ENCODE results near the gene TAF7. TPM values are rescaled to one million over a fixed set of nuclear protein-coding genes. Genes with fewer than 3 reads are reported as not detected.
A peak's percentile ranks its signal among the peaks of the same experiment; 100 is the strongest.

The TAF7 gene
- 86.7 and 87.3 TPM in 2 replicates for total RNA-seq

GRCh38 chr5:141320225-141321169 is at the start of gene TAF7:
TSS of gene TAF7 (minus strand) at chr5:141320784. CDS start at chr5:141320044, 740 bp downstream.
- ChIA-PET CTCF (interaction anchor here (0.6 to 2.0 kb wide), 17 partner anchors 9 to 649 kb away, joined by 3 to 17 read pairs (median 4); partner anchors contain the start of genes PCDHGA1, PCDHGA10, PCDHGA12 and PCDHGB3), POLR2A (interaction anchor here (0.6 to 2.0 kb wide), 22 partner anchors 10 to 773 kb away, joined by 3 to 24 read pairs (median 4); partner anchors contain the start of genes DELE1, DIAPH1, EIF4EBP3 and FCHSD1)
- TF ChIP-seq, protein P1, sequence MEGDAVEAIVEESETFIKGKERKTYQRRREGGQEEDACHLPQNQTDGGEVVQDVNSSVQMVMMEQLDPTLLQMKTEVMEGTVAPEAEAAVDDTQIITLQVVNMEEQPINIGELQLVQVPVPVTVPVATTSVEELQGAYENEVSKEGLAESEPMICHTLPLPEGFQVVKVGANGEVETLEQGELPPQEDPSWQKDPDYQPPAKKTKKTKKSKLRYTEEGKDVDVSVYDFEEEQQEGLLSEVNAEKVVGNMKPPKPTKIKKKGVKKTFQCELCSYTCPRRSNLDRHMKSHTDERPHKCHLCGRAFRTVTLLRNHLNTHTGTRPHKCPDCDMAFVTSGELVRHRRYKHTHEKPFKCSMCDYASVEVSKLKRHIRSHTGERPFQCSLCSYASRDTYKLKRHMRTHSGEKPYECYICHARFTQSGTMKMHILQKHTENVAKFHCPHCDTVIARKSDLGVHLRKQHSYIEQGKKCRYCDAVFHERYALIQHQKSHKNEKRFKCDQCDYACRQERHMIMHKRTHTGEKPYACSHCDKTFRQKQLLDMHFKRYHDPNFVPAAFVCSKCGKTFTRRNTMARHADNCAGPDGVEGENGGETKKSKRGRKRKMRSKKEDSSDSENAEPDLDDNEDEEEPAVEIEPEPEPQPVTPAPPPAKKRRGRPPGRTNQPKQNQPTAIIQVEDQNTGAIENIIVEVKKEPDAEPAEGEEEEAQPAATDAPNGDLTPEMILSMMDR (IDR thresholded peaks at IDR 0.05) = peak; percentile 49
- Mint-ChIP-seq H3K27ac (peak within 1 kb of the TSS; percentile 99), H3K36me3 (ENCODE audit: low read depth) (peaks cover 52% of the 10 kb centered on the region), H3K4me3 (peak within 1 kb of the TSS; percentile 99), H3K9me3 (peaks cover 20% of the 10 kb centered on the region), H3K4me1 (peaks cover 29% of the 10 kb centered on the region), H3K27me3 (no peaks in the 10 kb centered on the region)
- ATAC-seq (ENCODE audit: low read depth) = peak; percentile 91
- peak; percentile 92 for DNase-seq
- intact Hi-C loops (cut with micrococcal nuclease) = loop anchor here (1.0 to 10.0 kb wide), 9 partner anchors 60 to 1034 kb away; partner anchors contain the start of genes DIAPH1, GNPDA1, HDAC3 and IK

- ChIA-PET CTCF (no interaction called here), POLR2A (interaction anchor here (0.8 kb wide), 1 partner anchor 189 kb away, joined by 3 read pairs; the partner anchor contains the start of gene PCDHB8)
- TF ChIP-seq, protein P1 (IDR thresholded peaks at IDR 0.05) = no peak
- peaks cover 55% of the 10 kb centered on the region for H3K27me3 Mint-ChIP-seq
- no peak overlapping the region for H3K27ac Mint-ChIP-seq
- peaks cover 29% of the 10 kb centered on the region for H3K9me3 Mint-ChIP-seq
- H3K4me3 Mint-ChIP-seq = no peak overlapping the region
- peaks cover 14% of the 10 kb centered on the region for H3K4me1 Mint-ChIP-seq
- DNase-seq = no peak
- ATAC-seq (ENCODE audit: low read depth) = no peak
- peaks cover 12% of the 10 kb centered on the region for H3K36me3 Mint-ChIP-seq (ENCODE audit: low read depth)
- intact Hi-C loops (cut with micrococcal nuclease) = no loop called here
Observed at GRCh38 chr5:141366016-141366896, 45.7 kb upstream of the TAF7 start.

- Mint-ChIP-seq H3K4me3 (no peak within 1 kb of the TSS), H3K27me3 (peaks cover 53% of the 10 kb centered on the region), H3K4me1 (peaks cover 8% of the 10 kb centered on the region), H3K27ac (no peak within 1 kb of the TSS), H3K36me3 (ENCODE audit: low read depth) (peaks cover 17% of the 10 kb centered on the region), H3K9me3 (peaks cover 36% of the 10 kb centered on the region)
- TF ChIP-seq, protein P1 (IDR thresholded peaks at IDR 0.05) = no peak
- intact Hi-C loops (cut with micrococcal nuclease) = loop anchor here (5.0 kb wide), 1 partner anchor 37 kb away; no protein-coding TSS in a partner anchor
- no peak for DNase-seq
- CTCF ChIA-PET = interaction anchor here (1.3 kb wide), 1 partner anchor 57 kb away, joined by 3 read pairs; the partner anchor contains the start of gene PCDHGA11
- POLR2A ChIA-PET = no interaction called here
- no peak for ATAC-seq (ENCODE audit: low read depth)
Observed at GRCh38 chr5:141363952-141364660, 43.5 kb upstream of the TAF7 start, which contains the start of gene PCDHGA5. TSS of gene PCDHGA5 (plus strand) at chr5:141364162. CDS start at chr5:141364331, 169 bp downstream.

- no peak overlapping the region for H3K27ac Mint-ChIP-seq
- ChIA-PET CTCF (interaction anchor here (1.3 kb wide), 1 partner anchor 58 kb away, joined by 3 read pairs; the partner anchor contains the start of gene PCDHGA11), POLR2A (no interaction called here)
- peaks cover 54% of the 10 kb centered on the region for H3K27me3 Mint-ChIP-seq
- H3K4me3 Mint-ChIP-seq = peak overlapping the region; percentile 9
- peaks cover 17% of the 10 kb centered on the region for H3K36me3 Mint-ChIP-seq (ENCODE audit: low read depth)
- H3K4me1 Mint-ChIP-seq = peaks cover 8% of the 10 kb centered on the region
- ATAC-seq (ENCODE audit: low read depth) (no peak), DNase-seq (no peak)
- intact Hi-C loops (cut with micrococcal nuclease) = loop anchor here (5.0 kb wide), 1 partner anchor 35 kb away; no protein-coding TSS in a partner anchor
- peaks cover 41% of the 10 kb centered on the region for H3K9me3 Mint-ChIP-seq
- TF ChIP-seq, protein P1 (IDR thresholded peaks at IDR 0.05) = no peak
Observed at GRCh38 chr5:141362719-141363118, 42.1 kb upstream of the TAF7 start.

All from activated B cell treated with CpG ODN at 0.5 μM for 24 hours (primary cell).